Mesothelial cell of epicardium (in vitro differentiated cells): Measurements from ENCODE around the gene CD2. TPM values are rescaled to one million over a fixed set of nuclear protein-coding genes. Genes with fewer than 3 reads are reported as not detected.

Experiments
- DNase-seq, 2 experiments: peaks; one replicate each; pipeline ENCODE4 v3.0.0; 2021; ENCODE audit warnings: low spot score in 2 of 2; ENCODE audit not compliant: unreplicated experiment in 2 of 2
- H3K27ac Mint-ChIP-seq: 2 replicates; pipeline ENCODE4 v1.8.0; 2021; ENCODE audit warnings: mixed read lengths
- H3K27me3 Mint-ChIP-seq: 2 replicates; pipeline ENCODE4 v1.8.0; 2021; ENCODE audit warnings: low read depth, mixed read lengths
- H3K36me3 Mint-ChIP-seq: 2 replicates; pipeline ENCODE4 v1.8.0; 2021; ENCODE audit warnings: mixed read lengths
- H3K4me1 Mint-ChIP-seq: 2 replicates; pipeline ENCODE4 v1.8.0; 2021; ENCODE audit warnings: mixed read lengths
- H3K4me3 Mint-ChIP-seq: 2 replicates; pipeline ENCODE4 v1.8.0; 2021; ENCODE audit warnings: mild to moderate bottlenecking, moderate library complexity, mixed read lengths
- H3K9me3 Mint-ChIP-seq: 2 replicates; pipeline ENCODE4 v1.8.0; 2021; ENCODE audit warnings: mixed read lengths
- CTCF ChIP-seq: fragments of 200-600 bp; sonication (generic); IDR thresholded peaks from one replicate; pipeline ENCODE4 v1.5.0; 2021; ENCODE audit warnings: antibody characterized with exemption; ENCODE audit not compliant: unreplicated experiment
- total RNA-seq: library from RNA; stranded (reverse); gene quantifications from 3 replicates; pipeline ENCODE4 v1.2.1, GENCODE V29; 2021

Gene CD2
- total RNA-seq, 1 donor from 2014 or later: not detected

- Mint-ChIP-seq H3K9me3 (peaks cover 18% of the 10 kb centered on the region), H3K4me1 (no peaks in the 10 kb centered on the region), H3K36me3 (peaks cover 2% of the 10 kb centered on the region), H3K27ac (no peak overlapping the region), H3K4me3 (no peak overlapping the region), H3K27me3 (no peaks in the 10 kb centered on the region)
- DNase-seq: no peak
- no peak for TF ChIP-seq CTCF
Measured at GRCh38 chr1:116777831-116778830, 23.9 kb downstream of the CD2 start.

GRCh38 chr1:116781034-116781433 is 26.8 kb downstream of the CD2 start:
- peaks cover 9% of the 10 kb centered on the region for H3K9me3 Mint-ChIP-seq
- no peaks in the 10 kb centered on the region for H3K36me3 Mint-ChIP-seq
- H3K27ac Mint-ChIP-seq: no peak overlapping the region
- H3K27me3 Mint-ChIP-seq: peaks cover 2% of the 10 kb centered on the region
- TF ChIP-seq CTCF: no peak
- no peaks in the 10 kb centered on the region for H3K4me1 Mint-ChIP-seq
- no peak overlapping the region for H3K4me3 Mint-ChIP-seq
- no peak for DNase-seq

GRCh38 chr1:116785006-116785405 is 30.8 kb downstream of the CD2 start:
- H3K4me3 Mint-ChIP-seq: no peak overlapping the region
- H3K9me3 Mint-ChIP-seq: peaks cover 29% of the 10 kb centered on the region
- peaks cover 2% of the 10 kb centered on the region for H3K36me3 Mint-ChIP-seq
- peaks cover 6% of the 10 kb centered on the region for H3K27me3 Mint-ChIP-seq
- H3K4me1 Mint-ChIP-seq: no peaks in the 10 kb centered on the region
- DNase-seq: no peak
- no peak overlapping the region for H3K27ac Mint-ChIP-seq
- TF ChIP-seq CTCF: no peak

GRCh38 chr1:116786049-116786448 is 31.8 kb downstream of the CD2 start:
- no peak overlapping the region for H3K27ac Mint-ChIP-seq
- peaks cover 36% of the 10 kb centered on the region for H3K9me3 Mint-ChIP-seq
- no peaks in the 10 kb centered on the region for H3K4me1 Mint-ChIP-seq
- no peak for DNase-seq
- no peak overlapping the region for H3K4me3 Mint-ChIP-seq
- TF ChIP-seq CTCF: no peak
- peaks cover 6% of the 10 kb centered on the region for H3K27me3 Mint-ChIP-seq
- peaks cover 2% of the 10 kb centered on the region for H3K36me3 Mint-ChIP-seq

GRCh38 chr1:116791727-116792126 is 37.5 kb downstream of the CD2 start:
- no peak for TF ChIP-seq CTCF
- H3K9me3 Mint-ChIP-seq: peaks cover 25% of the 10 kb centered on the region
- H3K27ac Mint-ChIP-seq: no peak overlapping the region
- H3K4me3 Mint-ChIP-seq: no peak overlapping the region
- no peaks in the 10 kb centered on the region for H3K4me1 Mint-ChIP-seq
- H3K27me3 Mint-ChIP-seq: peaks cover 4% of the 10 kb centered on the region
- no peaks in the 10 kb centered on the region for H3K36me3 Mint-ChIP-seq
- DNase-seq: no peak
